Duodenal mucosa (tissue), 2 donors: ENCODE data around the gene FUOM.

Source experiments
- H3K27ac ChIP-seq: one replicate; pipeline ENCODE4 v1.7.0; 2013; ENCODE audit warnings: low read depth, low read length
- H3K27me3 ChIP-seq, 2 donors: one replicate each; pipeline ENCODE4 v1.7.0; 2013; ENCODE audit warnings: low read length in 2 of 2, control low read depth in 1 of 2; ENCODE audit not compliant: insufficient read depth in 2 of 2, control insufficient read depth in 1 of 2
- H3K36me3 ChIP-seq, 2 donors: one replicate each; pipeline ENCODE4 v1.7.0; 2013; ENCODE audit warnings: low read length in 2 of 2, control low read depth in 1 of 2; ENCODE audit not compliant: insufficient read depth in 2 of 2, control insufficient read depth in 1 of 2
- H3K4me1 ChIP-seq, 2 donors: one replicate each; pipeline ENCODE4 v1.7.0; 2013; ENCODE audit warnings: low read length in 2 of 2, control low read depth in 1 of 2; ENCODE audit not compliant: insufficient read depth in 2 of 2, control insufficient read depth in 1 of 2
- H3K4me3 ChIP-seq, 2 donors: one replicate each; pipeline ENCODE4 v1.7.0; 2013; ENCODE audit warnings: low read length in 2 of 2, low read depth in 1 of 2
- H3K9ac ChIP-seq, 2 donors: one replicate each; pipeline ENCODE4 v1.7.0; 2013; ENCODE audit warnings: low read length in 2 of 2, low read depth in 1 of 2
- H3K9me3 ChIP-seq, 2 donors: one replicate each; pipeline ENCODE4 v1.7.0; 2013; ENCODE audit warnings: low read length in 2 of 2, control low read depth in 1 of 2; ENCODE audit not compliant: control insufficient read depth in 1 of 2

FUOM gene

GRCh38 chr10:133397938-133398337, 40.1 kb upstream of the FUOM start:
- no peaks in the 10 kb centered on the region for H3K9me3 ChIP-seq
- peaks cover 15 to 26% of the 10 kb centered on the region in 2 donors for H3K4me1 ChIP-seq
- no peak overlapping the region for H3K9ac ChIP-seq
- peaks cover 7 to 55% of the 10 kb centered on the region in 2 donors for H3K36me3 ChIP-seq
- no peaks in the 10 kb centered on the region for H3K27me3 ChIP-seq
- H3K27ac ChIP-seq, result no peak overlapping the region
- H3K4me3 ChIP-seq, result no peak overlapping the region

GRCh38 chr10:133396035-133396624, 38.3 kb upstream of the FUOM start:
- Histone ChIP-seq H3K9ac (no peak overlapping the region), H3K36me3 (peaks cover 0 to 45% of the 10 kb centered on the region in 2 donors), H3K9me3 (no peaks in the 10 kb centered on the region), H3K4me3 (no peak overlapping the region), H3K4me1 (peaks cover 10 to 20% of the 10 kb centered on the region in 2 donors), H3K27ac (no peak overlapping the region), H3K27me3 (no peaks in the 10 kb centered on the region)

- Histone ChIP-seq H3K4me3 (peak overlapping the region; percentile 88 to 94), H3K9ac (peak overlapping the region; percentile 86 to 97), H3K27ac (peak overlapping the region; percentile 88), H3K27me3 (no peaks in the 10 kb centered on the region), H3K9me3 (no peaks in the 10 kb centered on the region), H3K4me1 (peaks cover 0 to 24% of the 10 kb centered on the region in 2 donors), H3K36me3 (peaks cover 0 to 40% of the 10 kb centered on the region in 2 donors)
These were observed 37.0 kb upstream of the FUOM start for GRCh38 chr10:133394801-133395221.

GRCh38 chr10:133394064-133394663, 36.3 kb upstream of the FUOM start, which contains the start of gene MTG1:
Gene MTG1 (plus strand): TSS chr10:133394157. CDS start chr10:133394221, 64 bp downstream.
- Histone ChIP-seq H3K9me3 (no peaks in the 10 kb centered on the region), H3K4me3 (peak within 1 kb of the TSS; percentile 88 to 94), H3K27ac (peak within 1 kb of the TSS; percentile 88), H3K9ac (peak within 1 kb of the TSS; percentile 86 to 97), H3K27me3 (no peaks in the 10 kb centered on the region), H3K4me1 (peaks cover 0 to 24% of the 10 kb centered on the region in 2 donors), H3K36me3 (peaks cover 0 to 35% of the 10 kb centered on the region in 2 donors)

GRCh38 chr10:133393401-133394063, 35.7 kb upstream of the FUOM start:
- no peak overlapping the region for H3K27ac ChIP-seq

GRCh38 chr10:133391761-133392518, 34.1 kb upstream of the FUOM start:
- Histone ChIP-seq H3K27me3 (no peaks in the 10 kb centered on the region), H3K4me3 (no peak overlapping the region), H3K9ac (no peak overlapping the region), H3K27ac (no peak overlapping the region), H3K36me3 (peaks cover 0 to 18% of the 10 kb centered on the region in 2 donors), H3K4me1 (peaks cover 0 to 29% of the 10 kb centered on the region in 2 donors), H3K9me3 (no peaks in the 10 kb centered on the region)

More at GRCh38 chr10:133393401-133394063, 35.7 kb upstream of the FUOM start:
- H3K4me1 ChIP-seq, result peaks cover 0 to 25% of the 10 kb centered on the region in 2 donors
- H3K36me3 ChIP-seq, result peaks cover 0 to 28% of the 10 kb centered on the region in 2 donors
- H3K9ac ChIP-seq, result peak overlapping the region in 1 of 2 donors; percentile 97
- no peaks in the 10 kb centered on the region for H3K27me3 ChIP-seq
- peak overlapping the region; percentile 88 to 94 for H3K4me3 ChIP-seq
- no peaks in the 10 kb centered on the region for H3K9me3 ChIP-seq

GRCh38 chr10:133391249-133391635, 33.4 kb upstream of the FUOM start:
- Histone ChIP-seq H3K9me3 (no peaks in the 10 kb centered on the region), H3K36me3 (peaks cover 0 to 16% of the 10 kb centered on the region in 2 donors), H3K27ac (no peak overlapping the region), H3K9ac (no peak overlapping the region), H3K4me1 (peaks cover 0 to 29% of the 10 kb centered on the region in 2 donors), H3K27me3 (no peaks in the 10 kb centered on the region), H3K4me3 (no peak overlapping the region)

GRCh38 chr10:133390597-133391248, 32.9 kb upstream of the FUOM start:
- H3K27me3 ChIP-seq, result no peaks in the 10 kb centered on the region
- peaks cover 0 to 10% of the 10 kb centered on the region in 2 donors for H3K36me3 ChIP-seq
- H3K9ac ChIP-seq, result no peak overlapping the region
- H3K4me1 ChIP-seq, result peaks cover 0 to 29% of the 10 kb centered on the region in 2 donors
- H3K4me3 ChIP-seq, result no peak overlapping the region
- no peaks in the 10 kb centered on the region for H3K9me3 ChIP-seq
- H3K27ac ChIP-seq, result peak overlapping the region; percentile 54

- H3K36me3 ChIP-seq, result peaks cover 0 to 9% of the 10 kb centered on the region in 2 donors
- no peaks in the 10 kb centered on the region for H3K9me3 ChIP-seq
- H3K9ac ChIP-seq, result no peak overlapping the region
- peak overlapping the region; percentile 26 to 34 for H3K4me3 ChIP-seq
- no peaks in the 10 kb centered on the region for H3K27me3 ChIP-seq
- peaks cover 0 to 19% of the 10 kb centered on the region in 2 donors for H3K4me1 ChIP-seq
- H3K27ac ChIP-seq, result peak overlapping the region; percentile 40
These were observed 31.4 kb upstream of the FUOM start for GRCh38 chr10:133388973-133389818.
